Endothelial cell of umbilical vein (primary cell): Measurements from ENCODE around the gene SNX5. TPM values are rescaled to one million over a fixed set of nuclear protein-coding genes. Genes with fewer than 3 reads are reported as not detected.
A peak's percentile ranks its signal among the peaks of the same experiment; 100 is the strongest.

Source experiments
- BruUV-seq: library from RNA; stranded (reverse); fragments of 400-500 nt; replicated peaks from 2 replicates; lab custom pipeline; 2021; lab: Mats Ljungman, UMichigan
- CTCF ChIA-PET: fragments of 300-600, 350-600 bp; sonication (Branson Sonifier 250); formaldehyde crosslinking; loops from one replicate; lab custom pipeline; 2021; ENCODE audit warnings: antibody characterized with exemption, inconsistent platforms; lab: Charles Lee
- POLR2A ChIA-PET: fragments of 300-600, 350-600 bp; sonication (Branson Sonifier 250); formaldehyde crosslinking; loops from one replicate; lab custom pipeline; 2021; ENCODE audit warnings: antibody characterized with exemption, inconsistent platforms; lab: Charles Lee
- DNase-seq: peaks from one replicate; pipeline ENCODE4 v3.0.0-alpha.2; 2011; ENCODE audit warnings: low read depth, low spot score
- FAIRE-seq: peaks from 2 replicates; lab custom pipeline; 2011; peaks lifted over from hg19 to GRCh38; lab: Jason Lieb, UNC
- H2AFZ ChIP-seq: 2 replicates; pipeline ENCODE4 v1.6.0; 2012; ENCODE audit warnings: low read depth, low read length, control low read depth, inconsistent platforms
- H3K27ac ChIP-seq: 2 replicates; pipeline ENCODE4 v1.5.1; 2011; ENCODE audit warnings: low read depth, mild to moderate bottlenecking, control low read depth, low read length, moderate library complexity; ENCODE audit not compliant: insufficient read depth
- H3K27me3 ChIP-seq, 2 experiments: 2 replicates each; pipeline versions ENCODE4 v1.6.0 to v1.6.1; 2011; ENCODE audit warnings: low read length in 2 of 2, mixed read lengths in 1 of 2; ENCODE audit not compliant: control insufficient read depth in 2 of 2, insufficient read depth in 2 of 2
- H3K36me3 ChIP-seq, 2 experiments: 2 replicates in 1 of 2; 3 replicates in 1 of 2; pipeline ENCODE4 v1.5.1; 2011; ENCODE audit warnings: low read length in 2 of 2, mild to moderate bottlenecking in 1 of 2, moderate library complexity in 1 of 2; ENCODE audit not compliant: control insufficient read depth in 2 of 2, insufficient read depth in 2 of 2; ENCODE audit errors: extremely low read depth in 1 of 2
- H3K4me1 ChIP-seq: 3 replicates; pipeline ENCODE4 v1.5.1; 2011; ENCODE audit warnings: mild to moderate bottlenecking, low read length; ENCODE audit not compliant: control insufficient read depth, insufficient read depth; ENCODE audit errors: extremely low read depth
- H3K4me2 ChIP-seq: 2 replicates; pipeline ENCODE4 v1.6.1; 2011; ENCODE audit warnings: low read length, control low read depth, mixed read lengths; ENCODE audit not compliant: insufficient read depth
- H3K4me3 ChIP-seq, 3 experiments: fragments of 200-600 bp in 1 of 3; sonication (generic), shearing (Covaris generic) in 1 of 3; replicated peaks in 1 of 3; 2 replicates each; pipeline ENCODE4 v1.5.1; 2011 to 2016; ENCODE audit warnings: control low read depth in 3 of 3, low read length in 3 of 3, mild to moderate bottlenecking in 2 of 3, inconsistent platforms in 1 of 3, low read depth in 1 of 3, moderate library complexity in 1 of 3; ENCODE audit not compliant: insufficient read depth in 1 of 3
- H3K79me2 ChIP-seq: 2 replicates; pipeline ENCODE4 v1.6.0; 2012; ENCODE audit warnings: low read length, inconsistent platforms; ENCODE audit not compliant: control insufficient read depth, insufficient read depth
- H3K9ac ChIP-seq: replicated peaks from 2 replicates; pipeline ENCODE3; 2011; ENCODE audit warnings: low read length, control low read depth; ENCODE audit not compliant: insufficient read depth; ENCODE audit errors: extremely low read depth
- H3K9me1 ChIP-seq: replicated peaks from 3 replicates; pipeline ENCODE4 v1.6.0; 2011; ENCODE audit warnings: mild to moderate bottlenecking, low read length; ENCODE audit not compliant: control insufficient read depth, insufficient read depth; ENCODE audit errors: extremely low read depth
- H3K9me3 ChIP-seq: replicated peaks from 2 replicates; pipeline ENCODE4 v1.5.1; 2012; ENCODE audit warnings: low read length, inconsistent platforms; ENCODE audit not compliant: control insufficient read depth, insufficient read depth
- H4K20me1 ChIP-seq: replicated peaks from 2 replicates; pipeline ENCODE3; 2011; ENCODE audit warnings: mild to moderate bottlenecking, low read length; ENCODE audit not compliant: control insufficient read depth, insufficient read depth; ENCODE audit errors: extremely low read depth
- CTCF ChIP-seq, 2 donors: IDR thresholded peaks; 1 replicate in 1 of 2; 2 replicates in 1 of 2; pipeline ENCODE4 v1.5.1; 2011; ENCODE audit warnings: low read length in 2 of 2, mild to moderate bottlenecking in 2 of 2, moderate library complexity in 2 of 2, control low read depth in 1 of 2, inconsistent platforms in 1 of 2, low read depth in 1 of 2; ENCODE audit not compliant: insufficient read depth in 1 of 2; ENCODE audit errors: extremely low read depth in 1 of 2
- MAX ChIP-seq: IDR thresholded peaks from 2 replicates; pipeline ENCODE4 v1.6.1; 2011; ENCODE audit not compliant: insufficient read depth, insufficient read length
- POLR2A ChIP-seq: IDR thresholded peaks from 2 replicates; pipeline ENCODE4 v1.6.1; 2012; ENCODE audit warnings: low read depth, mild to moderate bottlenecking, control low read depth, low read length
- dilution Hi-C: fragments of 300-500 bp; cut with MboI; formaldehyde crosslinking; loops from one replicate; pipeline ENCODE4 v1.15.0; 2019; ENCODE audit warnings: low sequenced_read_pairs; ENCODE audit not compliant: extremely low pct_ligation_motif_present
- intact Hi-C: fragments of 100-400 bp; cut with micrococcal nuclease; formaldehyde crosslinking; loops from one replicate; pipeline ENCODE4 v1.10.0; 2022
- polyA plus RNA-seq, 4 experiments: library from polyadenylated mRNA; depleted of rRNA in 3 of 4; stranded (reverse) in 3 of 4; unstranded in 1 of 4; fragments of >200 nt; gene quantifications; 2 replicates each; pipeline versions ENCODE4 v1.2.1 to v1.2.3, GENCODE V29; 2011 to 2012; ENCODE audit warnings: missing spikeins in 1 of 4
- total RNA-seq: library from RNA; stranded (reverse); gene quantifications from 2 replicates; pipeline ENCODE4 v1.2.3, GENCODE V29; 2021

Gene SNX5
- total and polyA plus RNA-seq, 2 donors (not counting 3 experiments of a cell fraction or from before 2014, with no cell fraction given): 76.2 to 121 TPM

GRCh38 chr20:17941087-17941825 lies 27.3 kb downstream of the SNX5 start:
- Histone ChIP-seq H3K4me3 (no peak overlapping the region), H3K9ac (no peak overlapping the region), H3K36me3 (peaks cover 22 to 31% of the 10 kb centered on the region in 2 experiments), H2AFZ (no peak overlapping the region), H4K20me1 (no peaks in the 10 kb centered on the region), H3K4me2 (no peak overlapping the region), H3K27me3 (no peaks in the 10 kb centered on the region), H3K79me2 (peaks cover 4% of the 10 kb centered on the region), H3K4me1 (peaks cover 14% of the 10 kb centered on the region), H3K9me1 (no peaks in the 10 kb centered on the region), H3K9me3 (no peaks in the 10 kb centered on the region), H3K27ac (no peak overlapping the region)
- FAIRE-seq: no peak
- DNase-seq: no peak
- TF ChIP-seq CTCF (IDR thresholded peaks at IDR 0.05; ENCODE audit: extremely low read depth in 1 of 2, insufficient read depth in 1 of 2, low read depth in 1 of 2, low read length in 2 of 2) (no peak), POLR2A (peak; percentile 28)
- ChIA-PET POLR2A (no interaction called here), CTCF (interaction anchor here (1.3 to 1.4 kb wide), 2 partner anchors 284 to 292 kb away, joined by 4 to 6 read pairs; no protein-coding TSS in a partner anchor)
- intact Hi-C loops: no loop called here
- no TSS peak for BruUV-seq
- dilution Hi-C loops: no loop called here

- Histone ChIP-seq H3K9me3 (no peaks in the 10 kb centered on the region), H3K27me3 (no peaks in the 10 kb centered on the region), H3K27ac (no peak overlapping the region), H2AFZ (no peak overlapping the region), H3K36me3 (peaks cover 16 to 23% of the 10 kb centered on the region in 2 experiments), H3K4me2 (no peak overlapping the region), H3K4me1 (peaks cover 14% of the 10 kb centered on the region), H4K20me1 (no peaks in the 10 kb centered on the region), H3K4me3 (no peak overlapping the region), H3K9ac (no peak overlapping the region), H3K9me1 (no peaks in the 10 kb centered on the region), H3K79me2 (no peaks in the 10 kb centered on the region)
- FAIRE-seq: no peak
- POLR2A ChIA-PET: no interaction called here
- DNase-seq: no peak
- TF ChIP-seq MAX (no peak), CTCF (IDR thresholded peaks at IDR 0.05; ENCODE audit: extremely low read depth in 1 of 2, insufficient read depth in 1 of 2, low read depth in 1 of 2, low read length in 2 of 2) (no peak)
- BruUV-seq: no TSS peak
- CTCF ChIA-PET: interaction anchor here (1.3 to 3.8 kb wide), 4 partner anchors 19 to 292 kb away, joined by 4 to 22 read pairs (median 12); no protein-coding TSS in a partner anchor
- dilution Hi-C loops (no loop called here), intact Hi-C loops (no loop called here)
Measured at GRCh38 chr20:17940224-17940971, 28.2 kb downstream of the SNX5 start.
